ENCODE measurements around the gene MISP. TPM values are rescaled to one million over a fixed set of nuclear protein-coding genes. Genes with fewer than 3 reads are reported as not detected.

MISP gene
- total and polyA plus RNA-seq, 10 of the 15 experiments (the other 5 are each of a cell fraction or from before 2014, with no cell fraction given), result not detected

- TF ChIP-seq BCLAF1 (IDR thresholded peaks at IDR 0.05), result no peak
- TF ChIP-seq RELA (IDR thresholded peaks at IDR 0.05; ENCODE audit: borderline replicate concordance, partially characterized antibody), result no peak
- TF ChIP-seq HDAC6 (IDR thresholded peaks at IDR 0.05; ENCODE audit: unreplicated experiment), result no peak
- TF ChIP-seq ZNF384 (IDR thresholded peaks at IDR 0.05; ENCODE audit: borderline replicate concordance, low read depth, low read length), result no peak
- peak; percentile 72; the same call in 1 of the 2 replicates for TF ChIP-seq ZNF592 (IDR thresholded peaks at IDR 0.05)
- 0 out of 2 replicates have a peak, but pooled peaks have one; percentile 33 for TF ChIP-seq ASH2L (IDR thresholded peaks at IDR 0.05; ENCODE audit: borderline replicate concordance, low read depth)
- peak in 1 of 2 experiments; percentile 92; a peak in 2 of 3 replicates for TF ChIP-seq EGR1 (IDR thresholded peaks at IDR 0.05; ENCODE audit: borderline replicate concordance in 1 of 2, low read depth in 2 of 2, low read length in 2 of 2)
- no peak for TF ChIP-seq ZZZ3 (IDR thresholded peaks at IDR 0.05; ENCODE audit: control insufficient read depth, insufficient read length, low read depth)
- TF ChIP-seq CUX1 (IDR thresholded peaks at IDR 0.05; ENCODE audit: insufficient replicate concordance, low read depth, low read length), result no peak
- TF ChIP-seq ZBTB40 (IDR thresholded peaks at IDR 0.05; ENCODE audit: borderline replicate concordance), result peak; percentile 83; the same call in 1 of the 2 replicates
Measured at GRCh38 chr19:796692-797527, 46.0 kb downstream of the MISP start, which contains the start of gene PTBP1 (continued).

All from GM12878 (cell line).